Testis (tissue), 2 donors: ENCODE data around the gene INTU.

ENCODE experiments used
- CTCF ChIP-seq, 3 experiments: fragments of 450-650 bp in 2 of 3; fragments of 200-600 bp in 1 of 3; sonication (generic) in 1 of 3; IDR thresholded peaks; one replicate each; pipeline ENCODE4 v1.5.1; 2016 to 2019; ENCODE audit warnings: antibody characterized with exemption in 3 of 3, mild to moderate bottlenecking in 2 of 3, moderate library complexity in 1 of 3
- POLR2A ChIP-seq: fragments of 450-650 bp; IDR thresholded peaks from one replicate; pipeline ENCODE4 v1.6.1; 2017; ENCODE audit warnings: antibody characterized with exemption, mild to moderate bottlenecking, moderate library complexity

- TF ChIP-seq CTCF (IDR thresholded peaks at IDR 0.05) (no peak), POLR2A (no peak)
Observed at GRCh38 chr4:127775843-127776242, 143.1 kb downstream of the INTU start.
